Measurements from ENCODE around the gene RFX4.

Gene RFX4

DNA sequence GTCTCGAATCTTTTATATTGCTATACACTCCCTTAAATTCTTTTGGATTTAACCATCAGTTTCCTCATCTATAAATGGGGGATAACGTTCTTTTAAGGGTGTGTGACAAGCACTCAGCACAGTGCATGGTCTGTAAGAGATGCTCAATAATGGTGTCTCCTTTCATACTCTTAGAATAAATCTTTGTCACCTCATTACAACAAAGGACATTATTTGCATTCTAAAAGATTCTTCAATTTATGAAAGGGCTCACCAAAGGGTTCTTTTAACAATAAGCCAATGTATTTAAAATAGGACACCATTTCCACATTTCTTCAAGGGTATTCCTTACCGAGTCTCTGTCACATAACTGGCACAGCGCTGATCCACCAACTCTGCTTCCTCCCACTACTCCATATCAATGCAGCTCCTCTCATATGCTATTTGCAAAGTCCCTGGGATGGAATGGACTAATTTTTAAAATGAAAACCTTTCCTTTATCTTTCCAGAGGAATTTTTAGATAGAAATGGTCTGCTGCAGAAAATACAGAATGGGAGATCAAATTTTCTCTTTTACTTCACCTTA lies 162.5 kb downstream of the RFX4 start:
- TF ChIP-seq EZH2phosphoT487 (IDR thresholded peaks at IDR 0.05; ENCODE audit: low read length) = no peak
- TF ChIP-seq EZH2 (optimal IDR thresholded peaks at IDR 0.05; ENCODE audit: low read depth, low read length) = no peak
- TF ChIP-seq, protein P1, sequence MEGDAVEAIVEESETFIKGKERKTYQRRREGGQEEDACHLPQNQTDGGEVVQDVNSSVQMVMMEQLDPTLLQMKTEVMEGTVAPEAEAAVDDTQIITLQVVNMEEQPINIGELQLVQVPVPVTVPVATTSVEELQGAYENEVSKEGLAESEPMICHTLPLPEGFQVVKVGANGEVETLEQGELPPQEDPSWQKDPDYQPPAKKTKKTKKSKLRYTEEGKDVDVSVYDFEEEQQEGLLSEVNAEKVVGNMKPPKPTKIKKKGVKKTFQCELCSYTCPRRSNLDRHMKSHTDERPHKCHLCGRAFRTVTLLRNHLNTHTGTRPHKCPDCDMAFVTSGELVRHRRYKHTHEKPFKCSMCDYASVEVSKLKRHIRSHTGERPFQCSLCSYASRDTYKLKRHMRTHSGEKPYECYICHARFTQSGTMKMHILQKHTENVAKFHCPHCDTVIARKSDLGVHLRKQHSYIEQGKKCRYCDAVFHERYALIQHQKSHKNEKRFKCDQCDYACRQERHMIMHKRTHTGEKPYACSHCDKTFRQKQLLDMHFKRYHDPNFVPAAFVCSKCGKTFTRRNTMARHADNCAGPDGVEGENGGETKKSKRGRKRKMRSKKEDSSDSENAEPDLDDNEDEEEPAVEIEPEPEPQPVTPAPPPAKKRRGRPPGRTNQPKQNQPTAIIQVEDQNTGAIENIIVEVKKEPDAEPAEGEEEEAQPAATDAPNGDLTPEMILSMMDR (IDR thresholded peaks at IDR 0.05; ENCODE audit: low read length) = no peak
- H3K36me3 ChIP-seq (replicated peaks; ENCODE audit: insufficient read depth, low read length) = no peaks in the 10 kb centered on the region
- no peak overlapping the region for H3K4me3 ChIP-seq (ENCODE audit: low read length)
- DNase-seq = no peak
- no peaks in the 10 kb centered on the region for H3K27me3 ChIP-seq (replicated peaks; ENCODE audit: insufficient read depth, low read length)
- H3K9me3 ChIP-seq (replicated peaks; ENCODE audit: insufficient read depth, low read length) = no peaks in the 10 kb centered on the region
- H3K9me2 ChIP-seq (replicated peaks; ENCODE audit: insufficient read depth, low read length) = no peaks in the 10 kb centered on the region
- H3K79me2 ChIP-seq (ENCODE audit: low read length) = no peaks in the 10 kb centered on the region
- no peak overlapping the region for H2AFZ ChIP-seq (ENCODE audit: low read length)
- H3K27ac ChIP-seq (ENCODE audit: low read length) = no peak overlapping the region
- H3K9ac ChIP-seq (ENCODE audit: low read length) = no peak overlapping the region
- H3K4me1 ChIP-seq (ENCODE audit: low read length) = no peaks in the 10 kb centered on the region
- no peaks in the 10 kb centered on the region for H3F3A ChIP-seq (ENCODE audit: insufficient read depth, low read length)
- H3K4me2 ChIP-seq (ENCODE audit: low read depth, low read length) = no peak overlapping the region
- H4K20me1 ChIP-seq (ENCODE audit: insufficient read depth, low read length) = no peaks in the 10 kb centered on the region

DNA sequence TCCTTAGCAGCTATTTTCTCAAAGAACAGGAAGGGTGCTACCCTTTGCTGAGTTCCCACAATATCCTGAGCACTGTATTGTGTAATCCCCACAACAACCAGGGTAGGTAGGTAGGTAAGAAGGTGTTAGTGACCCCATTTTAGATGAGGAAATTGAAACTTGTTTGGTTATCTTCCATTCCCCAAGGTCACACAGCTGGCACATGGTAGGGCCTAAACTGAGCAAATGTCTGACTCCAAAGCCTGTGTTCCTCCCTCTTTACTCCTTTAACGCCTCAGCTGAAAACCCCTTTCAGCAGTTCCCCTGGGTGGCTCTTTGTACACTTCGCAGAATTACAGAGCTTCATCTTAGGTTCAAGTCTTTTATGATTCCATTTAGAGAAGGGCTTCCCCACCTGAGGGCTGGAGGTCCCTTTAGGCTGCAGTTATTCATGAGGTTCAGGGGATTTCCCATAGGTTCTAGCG lies 165.2 kb downstream of the RFX4 start:
- Histone ChIP-seq H3K4me2 (ENCODE audit: low read depth, low read length) (no peak overlapping the region), H3K27me3 (replicated peaks; ENCODE audit: insufficient read depth, low read length) (no peaks in the 10 kb centered on the region), H3K4me3 (ENCODE audit: low read length) (no peak overlapping the region), H3K79me2 (ENCODE audit: low read length) (no peaks in the 10 kb centered on the region), H3K9ac (ENCODE audit: low read length) (no peak overlapping the region), H3F3A (ENCODE audit: insufficient read depth, low read length) (no peaks in the 10 kb centered on the region), H3K36me3 (replicated peaks; ENCODE audit: insufficient read depth, low read length) (no peaks in the 10 kb centered on the region), H3K9me3 (replicated peaks; ENCODE audit: insufficient read depth, low read length) (no peaks in the 10 kb centered on the region), H4K20me1 (ENCODE audit: insufficient read depth, low read length) (no peaks in the 10 kb centered on the region), H3K4me1 (ENCODE audit: low read length) (0 out of 2 replicates have a peak, but pooled peaks cover under 1% of the 10 kb centered on the region), H2AFZ (ENCODE audit: low read length) (no peak overlapping the region), H3K9me2 (replicated peaks; ENCODE audit: insufficient read depth, low read length) (no peaks in the 10 kb centered on the region), H3K27ac (ENCODE audit: low read length) (no peak overlapping the region)
- TF ChIP-seq EZH2phosphoT487 (IDR thresholded peaks at IDR 0.05; ENCODE audit: low read length) (no peak), EZH2 (optimal IDR thresholded peaks at IDR 0.05; ENCODE audit: low read depth, low read length) (no peak)
- TF ChIP-seq, protein P1 (IDR thresholded peaks at IDR 0.05; ENCODE audit: low read length) = no peak
- DNase-seq = no peak

DNA sequence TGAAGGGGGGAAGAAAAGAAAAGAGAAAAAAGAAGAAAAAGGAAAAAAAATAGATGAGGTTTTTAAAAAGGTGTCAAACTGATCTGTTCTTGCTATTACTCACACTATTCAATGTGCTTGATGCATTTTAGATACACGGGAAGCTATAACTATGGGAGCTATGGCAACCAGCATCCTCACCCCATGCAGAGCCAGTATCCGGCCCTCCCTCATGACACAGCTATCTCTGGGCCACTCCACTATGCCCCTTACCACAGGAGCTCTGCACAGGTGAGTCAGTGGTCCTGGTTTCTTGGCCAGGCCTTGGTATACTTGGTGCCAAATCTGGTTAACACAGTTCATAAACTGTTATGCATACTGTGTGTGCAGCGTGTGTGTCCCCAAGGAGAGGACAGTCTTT lies 167.7 kb downstream of the RFX4 start:
- Histone ChIP-seq H4K20me1 (ENCODE audit: insufficient read depth, low read length) (no peaks in the 10 kb centered on the region), H3K36me3 (replicated peaks; ENCODE audit: insufficient read depth, low read length) (no peaks in the 10 kb centered on the region), H3K4me1 (ENCODE audit: low read length) (peaks cover 17% of the 10 kb centered on the region), H3K27me3 (replicated peaks; ENCODE audit: insufficient read depth, low read length) (no peaks in the 10 kb centered on the region), H2AFZ (ENCODE audit: low read length) (no peak overlapping the region), H3K27ac (ENCODE audit: low read length) (no peak overlapping the region), H3K4me3 (ENCODE audit: low read length) (no peak overlapping the region), H3F3A (ENCODE audit: insufficient read depth, low read length) (no peaks in the 10 kb centered on the region), H3K9me3 (replicated peaks; ENCODE audit: insufficient read depth, low read length) (no peaks in the 10 kb centered on the region), H3K9ac (ENCODE audit: low read length) (no peak overlapping the region), H3K79me2 (ENCODE audit: low read length) (no peaks in the 10 kb centered on the region), H3K9me2 (replicated peaks; ENCODE audit: insufficient read depth, low read length) (no peaks in the 10 kb centered on the region), H3K4me2 (ENCODE audit: low read depth, low read length) (no peak overlapping the region)
- DNase-seq = no peak
- no peak for TF ChIP-seq EZH2 (optimal IDR thresholded peaks at IDR 0.05; ENCODE audit: low read depth, low read length)
- no peak for TF ChIP-seq EZH2phosphoT487 (IDR thresholded peaks at IDR 0.05; ENCODE audit: low read length)
- TF ChIP-seq, protein P1 (IDR thresholded peaks at IDR 0.05; ENCODE audit: low read length) = no peak

All from MM.1S (cell line).